ENCODE data around the gene CSMD2. TPM values are rescaled to one million over a fixed set of nuclear protein-coding genes. Genes with fewer than 3 reads are reported as not detected.

CSMD2 gene
- total RNA-seq, 2 experiments from 2014 or later, result not detected

DNA sequence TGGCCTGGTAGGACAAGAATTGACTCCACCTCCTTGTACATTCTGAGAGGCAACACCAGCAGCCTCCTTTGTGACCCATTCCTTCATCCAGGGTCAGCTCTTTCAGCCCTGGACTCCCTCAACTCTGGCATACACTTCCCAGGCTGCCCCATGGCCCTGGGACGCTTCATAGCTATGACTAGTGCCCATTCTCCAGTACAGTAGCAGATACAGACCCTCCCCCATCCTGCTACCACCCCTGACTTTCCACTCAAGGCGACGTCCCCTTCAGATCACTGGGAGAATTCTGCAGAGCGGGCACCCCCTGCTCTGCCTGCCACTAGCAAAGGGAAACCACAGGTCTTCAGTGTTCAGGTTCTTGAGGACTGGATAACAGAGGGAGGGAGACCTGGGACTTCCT, 400.9 kb downstream of the CSMD2 start:
- no peaks in the 10 kb centered on the region for H3K4me1 Mint-ChIP-seq (ENCODE audit: low read depth)
- H3K36me3 Mint-ChIP-seq (ENCODE audit: low read depth), result no peaks in the 10 kb centered on the region
- no peaks in the 10 kb centered on the region for H3K9me3 Mint-ChIP-seq
- H3K27ac Mint-ChIP-seq, result no peak overlapping the region
- DNase-seq (no peak), ATAC-seq (ENCODE audit: poor library complexity) (no peak)
- TF ChIP-seq, protein P1, sequence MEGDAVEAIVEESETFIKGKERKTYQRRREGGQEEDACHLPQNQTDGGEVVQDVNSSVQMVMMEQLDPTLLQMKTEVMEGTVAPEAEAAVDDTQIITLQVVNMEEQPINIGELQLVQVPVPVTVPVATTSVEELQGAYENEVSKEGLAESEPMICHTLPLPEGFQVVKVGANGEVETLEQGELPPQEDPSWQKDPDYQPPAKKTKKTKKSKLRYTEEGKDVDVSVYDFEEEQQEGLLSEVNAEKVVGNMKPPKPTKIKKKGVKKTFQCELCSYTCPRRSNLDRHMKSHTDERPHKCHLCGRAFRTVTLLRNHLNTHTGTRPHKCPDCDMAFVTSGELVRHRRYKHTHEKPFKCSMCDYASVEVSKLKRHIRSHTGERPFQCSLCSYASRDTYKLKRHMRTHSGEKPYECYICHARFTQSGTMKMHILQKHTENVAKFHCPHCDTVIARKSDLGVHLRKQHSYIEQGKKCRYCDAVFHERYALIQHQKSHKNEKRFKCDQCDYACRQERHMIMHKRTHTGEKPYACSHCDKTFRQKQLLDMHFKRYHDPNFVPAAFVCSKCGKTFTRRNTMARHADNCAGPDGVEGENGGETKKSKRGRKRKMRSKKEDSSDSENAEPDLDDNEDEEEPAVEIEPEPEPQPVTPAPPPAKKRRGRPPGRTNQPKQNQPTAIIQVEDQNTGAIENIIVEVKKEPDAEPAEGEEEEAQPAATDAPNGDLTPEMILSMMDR (IDR thresholded peaks at IDR 0.05), result no peak
- Histone ChIP-seq H3K9me3 (ENCODE audit: control insufficient read depth in 1 of 2, insufficient read depth in 1 of 2, low read length in 2 of 2) (no peaks in the 10 kb centered on the region), H3K36me3 (ENCODE audit: insufficient read depth, low read length) (no peaks in the 10 kb centered on the region), H3K4me3 (ENCODE audit: low read length) (no peak overlapping the region), H3K4me1 (ENCODE audit: insufficient read depth, low read length) (no peaks in the 10 kb centered on the region), H3K27ac (ENCODE audit: low read depth in 1 of 2, low read length in 2 of 2) (no peak overlapping the region), H3K27me3 (ENCODE audit: control insufficient read depth in 1 of 2, insufficient read depth in 2 of 2, low read length in 2 of 2) (peaks cover 0 to 5% of the 10 kb centered on the region in 2 experiments)
- ChIA-PET CTCF (no interaction called here), POLR2A (no interaction called here)
- intact Hi-C loops (cut with DNase I, micrococcal nuclease), result no loop called here
- H3K27me3 Mint-ChIP-seq, result peaks cover under 1% of the 10 kb centered on the region
- H3K4me3 Mint-ChIP-seq, result no peak overlapping the region

GRCh38 chr1:33763406-33763805, 401.6 kb downstream of the CSMD2 start:
- intact Hi-C loops (cut with DNase I, micrococcal nuclease), result no loop called here
- H3K27me3 Mint-ChIP-seq, result no peaks in the 10 kb centered on the region

DNA sequence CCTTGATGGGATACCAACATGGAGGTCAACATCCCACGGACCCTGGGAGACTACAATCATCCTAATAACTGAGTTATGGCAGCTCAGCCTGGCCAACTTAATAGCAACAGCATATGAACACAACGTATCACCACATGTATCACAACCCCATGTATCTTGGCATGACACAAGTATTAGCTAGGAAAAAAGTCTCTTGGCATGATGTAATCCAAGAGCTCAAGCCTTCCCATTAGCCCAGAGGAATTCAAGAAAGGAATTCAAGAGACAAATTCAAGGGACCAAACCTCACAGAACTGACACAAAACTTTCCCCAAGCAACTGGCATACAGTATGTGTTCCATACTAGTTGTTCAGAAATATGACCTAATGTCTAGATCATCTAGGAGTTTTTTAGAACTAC, 402.1 kb downstream of the CSMD2 start:
- Histone ChIP-seq H3K4me3 (ENCODE audit: low read length) (no peak overlapping the region), H3K4me1 (ENCODE audit: insufficient read depth, low read length) (no peaks in the 10 kb centered on the region), H3K36me3 (ENCODE audit: insufficient read depth, low read length) (no peaks in the 10 kb centered on the region), H3K27ac (ENCODE audit: low read depth in 1 of 2, low read length in 2 of 2) (no peak overlapping the region), H3K9me3 (ENCODE audit: control insufficient read depth in 1 of 2, insufficient read depth in 1 of 2, low read length in 2 of 2) (no peaks in the 10 kb centered on the region), H3K27me3 (ENCODE audit: control insufficient read depth in 1 of 2, insufficient read depth in 2 of 2, low read length in 2 of 2) (peaks cover 0 to 5% of the 10 kb centered on the region in 2 experiments)
- H3K27ac Mint-ChIP-seq, result no peak overlapping the region
- DNase-seq (no peak), ATAC-seq (ENCODE audit: poor library complexity) (no peak)
- ChIA-PET CTCF (no interaction called here), POLR2A (no interaction called here)
- intact Hi-C loops (cut with DNase I, micrococcal nuclease), result no loop called here
- no peaks in the 10 kb centered on the region for H3K36me3 Mint-ChIP-seq (ENCODE audit: low read depth)
- no peaks in the 10 kb centered on the region for H3K27me3 Mint-ChIP-seq
- no peaks in the 10 kb centered on the region for H3K4me1 Mint-ChIP-seq (ENCODE audit: low read depth)
- no peak overlapping the region for H3K4me3 Mint-ChIP-seq
- H3K9me3 Mint-ChIP-seq, result no peaks in the 10 kb centered on the region
- TF ChIP-seq, protein P1 (IDR thresholded peaks at IDR 0.05), result no peak

More at GRCh38 chr1:33763406-33763805, 401.6 kb downstream of the CSMD2 start:
- no peaks in the 10 kb centered on the region for H3K4me1 ChIP-seq (ENCODE audit: insufficient read depth, low read length)
- H3K27me3 ChIP-seq (ENCODE audit: control insufficient read depth in 1 of 2, insufficient read depth in 2 of 2, low read length in 2 of 2), result peaks cover 0 to 5% of the 10 kb centered on the region in 2 experiments
- H3K4me3 Mint-ChIP-seq, result no peak overlapping the region
- DNase-seq, result no peak
- POLR2A ChIA-PET, result no interaction called here
- ATAC-seq (ENCODE audit: poor library complexity), result no peak
- no peaks in the 10 kb centered on the region for H3K36me3 Mint-ChIP-seq (ENCODE audit: low read depth)
- no peak overlapping the region for H3K27ac ChIP-seq (ENCODE audit: low read depth in 1 of 2, low read length in 2 of 2)
- H3K4me1 Mint-ChIP-seq (ENCODE audit: low read depth), result no peaks in the 10 kb centered on the region
- no peak overlapping the region for H3K27ac Mint-ChIP-seq
- H3K4me3 ChIP-seq (ENCODE audit: low read length), result no peak overlapping the region
- no peaks in the 10 kb centered on the region for H3K36me3 ChIP-seq (ENCODE audit: insufficient read depth, low read length)
- H3K9me3 ChIP-seq (ENCODE audit: control insufficient read depth in 1 of 2, insufficient read depth in 1 of 2, low read length in 2 of 2), result no peaks in the 10 kb centered on the region
- TF ChIP-seq, protein P1 (IDR thresholded peaks at IDR 0.05), result no peak
- no peaks in the 10 kb centered on the region for H3K9me3 Mint-ChIP-seq
- CTCF ChIA-PET, result no interaction called here

Data from CD4-positive, alpha-beta T cell (primary cell).